Caco-2 (cell line): ENCODE results near the gene KRTAP5-10. TPM values are rescaled to one million over a fixed set of nuclear protein-coding genes. Genes with fewer than 3 reads are reported as not detected.

Source experiments
- BruUV-seq: library from RNA; stranded (reverse); fragments of 400-500 nt; replicated peaks from 2 replicates; lab custom pipeline; 2021; lab: Mats Ljungman, UMichigan
- CTCF ChIA-PET: fragments of 300-600 bp; sonication (Branson Sonifier 250); formaldehyde crosslinking; loops from one replicate; lab custom pipeline; 2022; ENCODE audit warnings: antibody characterized with exemption; lab: Charles Lee
- POLR2A ChIA-PET: fragments of 300-600 bp; sonication (Branson Sonifier 250); formaldehyde crosslinking; loops from one replicate; lab custom pipeline; 2022; ENCODE audit warnings: antibody characterized with exemption; lab: Charles Lee
- DNase-seq, 2 experiments: peaks; one replicate each; pipeline versions ENCODE4 v3.0.0 to v3.0.0-alpha.2; 2020 to 2022
- H3K27me3 ChIP-seq: replicated peaks from 2 replicates; pipeline ENCODE4 v1.6.0; 2011; ENCODE audit warnings: low read length; ENCODE audit not compliant: control insufficient read depth, insufficient read depth
- H3K36me3 ChIP-seq: 2 replicates; pipeline ENCODE4 v1.5.1; 2011; ENCODE audit warnings: low read length; ENCODE audit not compliant: control insufficient read depth, insufficient read depth
- H3K4me1 ChIP-seq: fragments of 250-450 bp; sonication (Bioruptor Pico); 2 replicates; pipeline ENCODE4 v1.5.1; 2020; ENCODE audit warnings: mild to moderate bottlenecking
- H3K4me3 ChIP-seq: 2 replicates; pipeline ENCODE4 v1.5.1; 2011; ENCODE audit warnings: low read depth, mild to moderate bottlenecking, control low read depth, low read length
- H3K9me3 ChIP-seq: fragments of 250-450 bp; sonication (Bioruptor Pico); 2 replicates; pipeline ENCODE4 v1.5.1; 2020; ENCODE audit warnings: mild to moderate bottlenecking, moderate library complexity
- H3K27ac Mint-ChIP-seq: one replicate; pipeline ENCODE4 v1.8.0; 2022; ENCODE audit warnings: mixed read lengths; ENCODE audit not compliant: unreplicated experiment
- H3K27me3 Mint-ChIP-seq: one replicate; pipeline ENCODE4 v1.8.0; 2022; ENCODE audit warnings: mixed read lengths; ENCODE audit not compliant: insufficient read depth, unreplicated experiment
- H3K36me3 Mint-ChIP-seq: one replicate; pipeline ENCODE4 v1.8.0; 2022; ENCODE audit warnings: mild to moderate bottlenecking, mixed read lengths; ENCODE audit not compliant: insufficient read depth, unreplicated experiment
- H3K4me1 Mint-ChIP-seq: one replicate; pipeline ENCODE4 v1.8.0; 2022; ENCODE audit warnings: low read depth, mixed read lengths; ENCODE audit not compliant: unreplicated experiment
- H3K4me3 Mint-ChIP-seq: one replicate; pipeline ENCODE4 v1.8.0; 2022; ENCODE audit warnings: mild to moderate bottlenecking, moderate library complexity, mixed read lengths; ENCODE audit not compliant: unreplicated experiment
- H3K9me3 Mint-ChIP-seq: one replicate; pipeline ENCODE4 v1.8.0; 2022; ENCODE audit warnings: mixed read lengths; ENCODE audit not compliant: unreplicated experiment
- CTCF ChIP-seq, 2 experiments: fragments of 200-600 bp in 1 of 2; IDR thresholded peaks; 1 replicate in 1 of 2; 2 replicates in 1 of 2; pipeline versions ENCODE4 v1.5.1 to v1.8.0; 2011 to 2022; ENCODE audit warnings: antibody characterized with exemption in 1 of 2, control low read depth in 1 of 2, inconsistent platforms in 1 of 2, low read depth in 1 of 2, low read length in 1 of 2, mild to moderate bottlenecking in 1 of 2, moderate library complexity in 1 of 2; ENCODE audit not compliant: insufficient read depth in 1 of 2, severe bottlenecking in 1 of 2, unreplicated experiment in 1 of 2
- intact Hi-C: fragments of 100-400 bp; cut with micrococcal nuclease; formaldehyde crosslinking; loops from one replicate; pipeline ENCODE4 v1.10.0; 2022; ENCODE audit not compliant: unreplicated experiment
- total RNA-seq: library from RNA; stranded (reverse); gene quantifications from 2 replicates; pipeline ENCODE4 v1.2.3, GENCODE V29; 2022

Gene KRTAP5-10
- total RNA-seq, 1 experiment from 2014 or later: not detected

- no peaks in the 10 kb centered on the region for H3K36me3 Mint-ChIP-seq
- Histone ChIP-seq H3K9me3 (peaks cover 5% of the 10 kb centered on the region; the same call in 1 of the 2 replicates), H3K27me3 (no peaks in the 10 kb centered on the region), H3K4me3 (no peak overlapping the region), H3K36me3 (no peaks in the 10 kb centered on the region), H3K4me1 (peaks cover 18% of the 10 kb centered on the region)
- no TSS peak for BruUV-seq
- DNase-seq: no peak
- H3K4me3 Mint-ChIP-seq: no peak overlapping the region
- peaks cover 4% of the 10 kb centered on the region for H3K27me3 Mint-ChIP-seq
- H3K9me3 Mint-ChIP-seq: peaks cover 28% of the 10 kb centered on the region
- CTCF ChIA-PET: interaction anchor here (0.6 kb wide), 1 partner anchor 92 kb away, joined by 4 read pairs; the partner anchor contains the start of gene NADSYN1
- peaks cover 19% of the 10 kb centered on the region for H3K4me1 Mint-ChIP-seq
- H3K27ac Mint-ChIP-seq: no peak overlapping the region
- POLR2A ChIA-PET: no interaction called here
- TF ChIP-seq CTCF (IDR thresholded peaks at IDR 0.05; ENCODE audit: insufficient read depth in 1 of 2, low read depth in 1 of 2, low read length in 1 of 2, severe bottlenecking in 1 of 2, unreplicated experiment in 1 of 2): no peak
- intact Hi-C loops: no loop called here
These were observed 20.7 kb upstream of the KRTAP5-10 start for GRCh38 chr11:71544525-71545214.

- no TSS peak for BruUV-seq
- H3K9me3 ChIP-seq: peaks cover 5% of the 10 kb centered on the region; the same call in 1 of the 2 replicates
- intact Hi-C loops: no loop called here
- no peak overlapping the region for H3K27ac Mint-ChIP-seq
- POLR2A ChIA-PET: no interaction called here
- H3K4me3 ChIP-seq: no peak overlapping the region
- H3K9me3 Mint-ChIP-seq: peaks cover 27% of the 10 kb centered on the region
- DNase-seq: no peak
- TF ChIP-seq CTCF (IDR thresholded peaks at IDR 0.05; ENCODE audit: insufficient read depth in 1 of 2, low read depth in 1 of 2, low read length in 1 of 2, severe bottlenecking in 1 of 2, unreplicated experiment in 1 of 2): no peak
- peaks cover 5% of the 10 kb centered on the region for H3K27me3 Mint-ChIP-seq
- H3K27me3 ChIP-seq: no peaks in the 10 kb centered on the region
- H3K36me3 ChIP-seq: no peaks in the 10 kb centered on the region
- H3K36me3 Mint-ChIP-seq: no peaks in the 10 kb centered on the region
- CTCF ChIA-PET: interaction anchor here (0.6 kb wide), 1 partner anchor 93 kb away, joined by 4 read pairs; the partner anchor contains the start of gene NADSYN1
- H3K4me1 ChIP-seq: peaks cover 18% of the 10 kb centered on the region
- no peak overlapping the region for H3K4me3 Mint-ChIP-seq
- H3K4me1 Mint-ChIP-seq: peaks cover 19% of the 10 kb centered on the region
These were observed 19.9 kb upstream of the KRTAP5-10 start for GRCh38 chr11:71545405-71545966.

- intact Hi-C loops: no loop called here
- Mint-ChIP-seq H3K4me1 (peaks cover 18% of the 10 kb centered on the region), H3K27ac (no peak within 1 kb of the TSS), H3K9me3 (peaks cover 18% of the 10 kb centered on the region), H3K4me3 (no peak within 1 kb of the TSS), H3K36me3 (no peaks in the 10 kb centered on the region), H3K27me3 (peaks cover 5% of the 10 kb centered on the region)
- BruUV-seq: no TSS peak
- H3K27me3 ChIP-seq: no peaks in the 10 kb centered on the region
- H3K9me3 ChIP-seq: peaks cover 5% of the 10 kb centered on the region; the same call in 1 of the 2 replicates
- TF ChIP-seq CTCF (IDR thresholded peaks at IDR 0.05; ENCODE audit: insufficient read depth in 1 of 2, low read depth in 1 of 2, low read length in 1 of 2, severe bottlenecking in 1 of 2, unreplicated experiment in 1 of 2): no peak
- DNase-seq: peak in 1 of 2 experiments; percentile 29
- no peaks in the 10 kb centered on the region for H3K36me3 ChIP-seq
- ChIA-PET POLR2A (no interaction called here), CTCF (interaction anchor here (1.1 kb wide), 1 partner anchor 15 kb away, joined by 4 read pairs; no protein-coding TSS in a partner anchor)
- H3K4me1 ChIP-seq: peaks cover 18% of the 10 kb centered on the region
- no peak within 1 kb of the TSS for H3K4me3 ChIP-seq
These were observed 17.2 kb upstream of the KRTAP5-10 start, which contains the start of gene KRTAP5-9 for GRCh38 chr11:71548120-71548519. Gene KRTAP5-9 (plus strand): TSS chr11:71548420. CDS start chr11:71548658, 238 bp downstream.
